Measurements from ENCODE around the gene SEC14L1.

DNA sequence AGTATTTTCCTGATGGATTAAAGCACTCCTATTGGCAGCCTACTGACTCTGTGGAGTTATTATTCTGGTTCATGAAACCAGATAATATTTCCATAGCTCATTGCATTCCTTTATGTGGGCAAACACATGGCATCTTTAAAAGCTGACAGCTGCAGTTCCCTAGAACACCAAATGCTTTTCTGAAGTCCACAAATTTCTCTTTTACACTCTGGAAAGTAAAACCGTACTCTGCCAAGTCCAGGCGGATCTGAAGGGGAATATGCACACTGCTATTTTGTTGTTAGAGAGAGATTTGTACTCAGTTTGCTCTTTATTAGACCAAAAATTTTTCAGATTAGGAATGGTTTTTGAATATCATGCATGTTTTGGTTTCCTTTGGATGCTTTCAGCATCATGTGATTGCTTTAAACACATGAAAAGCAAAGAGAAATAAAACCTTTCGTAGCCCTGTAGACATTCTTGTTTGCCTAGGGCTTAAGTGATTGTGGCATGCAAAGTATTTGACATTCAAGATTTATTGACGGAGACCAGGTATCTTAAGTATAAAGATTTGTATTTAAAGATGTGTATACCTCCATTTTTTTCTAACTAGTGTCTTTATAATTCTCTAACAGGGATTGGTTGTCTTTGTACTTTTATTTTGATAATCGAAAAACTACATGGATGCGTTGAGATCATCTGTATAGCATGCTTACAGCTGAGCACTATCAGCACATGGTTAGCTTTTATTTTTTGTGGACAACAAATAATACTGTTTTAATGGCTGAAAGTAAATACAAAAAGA lies 19.5 kb downstream of the SEC14L1 start:
- TF ChIP-seq POLR2A (IDR thresholded peaks at IDR 0.05; ENCODE audit: low read length) (no peak), GATA1 (IDR thresholded peaks at IDR 0.05; ENCODE audit: low read depth, low read length) (no peak)

Measured in erythroblast (primary cell).